WTC11 (cell line): ENCODE results near the gene GJB3.

Experiments
- CTCF ChIP-seq: fragments of 200-600 bp; IDR thresholded peaks from 2 replicates; pipeline ENCODE4 v1.8.0; 2022; ENCODE audit warnings: antibody characterized with exemption
- FOXJ3 ChIP-seq: sonication (generic); formaldehyde crosslinking; IDR thresholded peaks from 2 replicates; pipeline ENCODE4 v1.9.0; 2021; ENCODE audit warnings: missing genetic modification reagents, mild to moderate bottlenecking, borderline replicate concordance
- PRDM15 ChIP-seq: sonication (generic); formaldehyde crosslinking; IDR thresholded peaks from 2 replicates; pipeline ENCODE4 v1.8.0; 2022; ENCODE audit warnings: missing genetic modification reagents
- SMAD3 ChIP-seq: sonication (generic); formaldehyde crosslinking; IDR thresholded peaks from 2 replicates; pipeline ENCODE4 v1.8.0; 2022; ENCODE audit warnings: missing genetic modification reagents, mild to moderate bottlenecking, borderline replicate concordance
- USF2 ChIP-seq: sonication (generic); formaldehyde crosslinking; IDR thresholded peaks from 2 replicates; pipeline ENCODE4 v1.8.1; 2023; ENCODE audit warnings: mild to moderate bottlenecking, missing genetic modification reagents, moderate library complexity
- ZNF138 ChIP-seq: sonication (generic); formaldehyde crosslinking; conservative IDR thresholded peaks from 2 replicates; pipeline ENCODE4 v1.8.1; 2022; ENCODE audit warnings: mild to moderate bottlenecking, moderate library complexity, missing genetic modification reagents

- TF ChIP-seq CTCF: no peak
- no peak; the same call in 1 of the 2 replicates for TF ChIP-seq PRDM15 (CRISPR knock-in tag)
- TF ChIP-seq ZNF138 (CRISPR knock-in tag): no peak
- no peak for TF ChIP-seq FOXJ3 (CRISPR knock-in tag)
- no peak for TF ChIP-seq USF2 (CRISPR knock-in tag)
- TF ChIP-seq SMAD3 (CRISPR knock-in tag): no peak
Observed at GRCh38 chr1:34740161-34740868, 40.7 kb upstream of the GJB3 start.
